HG03095 (cell line): ENCODE results near the gene CSRP1.

Experiments used
- ATAC-seq: cut with Tn5 transposase; IDR thresholded peaks from one replicate; pipeline ENCODE4 v1.9.1; 2021; ENCODE audit warnings: moderate library complexity; ENCODE audit not compliant: unreplicated experiment

The CSRP1 gene

DNA sequence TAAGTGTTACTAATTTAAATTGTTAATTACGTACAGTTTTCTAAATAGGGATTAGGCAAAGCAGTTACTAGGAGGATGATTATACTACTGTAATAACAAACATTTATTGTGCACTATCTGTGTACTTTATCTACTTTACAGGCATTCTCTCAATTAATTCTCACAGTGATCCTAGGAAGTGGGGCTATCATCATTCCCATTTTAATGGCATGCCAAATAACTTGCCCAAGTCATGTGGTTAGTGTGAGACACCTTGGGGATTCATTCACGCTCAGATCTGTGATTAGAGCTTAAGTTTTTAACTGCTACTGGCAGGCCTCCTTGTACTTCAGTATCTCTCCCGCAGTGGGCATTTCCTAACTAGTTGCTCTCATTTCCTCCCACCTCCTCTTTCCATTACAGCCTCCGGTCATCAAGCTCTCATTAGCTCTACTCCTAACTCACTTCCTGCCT lies 49.4 kb downstream of the CSRP1 start:
- ATAC-seq, result no peak

DNA sequence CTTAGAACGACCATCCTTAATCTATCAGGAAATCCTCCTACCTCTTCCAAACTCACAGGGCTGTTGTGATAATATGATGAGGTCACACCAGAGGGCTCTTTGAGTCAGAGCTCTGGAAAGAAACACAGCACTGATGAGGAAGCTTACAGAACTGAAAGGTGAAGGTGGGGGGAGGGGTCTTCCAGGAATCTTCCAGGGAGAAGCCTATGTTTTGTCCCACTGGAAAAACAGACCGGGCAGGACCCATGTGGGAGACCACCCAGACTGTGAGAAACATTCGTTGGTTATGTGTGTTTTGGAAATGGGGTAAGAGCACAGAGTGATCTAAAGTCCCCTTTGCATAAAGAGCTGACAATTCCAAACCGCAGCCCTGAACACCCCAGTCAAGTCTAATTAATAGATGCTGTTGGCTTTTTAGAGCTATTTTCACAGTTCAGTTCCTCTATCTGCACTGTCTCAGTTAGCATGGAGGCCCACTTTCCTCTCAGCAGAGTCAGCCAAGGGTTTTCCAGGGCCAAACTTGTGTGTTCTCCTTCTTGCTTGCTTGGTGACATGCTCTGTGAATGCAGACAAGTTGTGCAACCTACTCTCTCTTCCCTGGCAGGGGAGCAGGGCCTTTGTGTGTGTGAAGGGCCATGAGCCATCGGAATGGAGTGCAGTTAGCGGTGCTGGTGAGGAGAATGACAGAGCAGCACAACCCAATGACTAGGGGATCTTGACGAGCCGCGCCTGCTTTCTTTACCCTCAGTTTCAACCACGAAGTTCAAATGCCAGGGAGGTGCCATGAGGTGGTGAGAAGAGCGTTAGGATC lies 50.2 kb downstream of the CSRP1 start:
- no peak for ATAC-seq

DNA sequence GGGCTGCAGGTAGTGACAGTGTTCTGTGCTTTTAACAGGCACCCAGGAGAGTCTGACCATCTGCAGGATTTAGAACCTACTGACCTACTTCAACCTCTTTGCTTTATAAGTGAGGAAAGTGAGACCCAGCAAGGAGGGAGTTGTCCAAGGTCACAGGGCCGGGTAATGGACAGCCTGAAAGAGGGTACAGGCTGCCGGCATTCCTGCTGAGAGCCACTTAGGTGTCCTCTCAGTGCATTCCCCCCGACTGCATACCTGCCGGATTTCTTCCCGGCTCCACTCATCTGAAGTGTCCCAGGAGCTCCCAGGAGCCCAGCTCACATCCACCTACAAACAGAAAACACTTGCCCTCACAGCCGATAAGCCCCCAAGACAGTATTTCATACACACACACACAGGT lies 51.8 kb downstream of the CSRP1 start:
- ATAC-seq, result no peak

DNA sequence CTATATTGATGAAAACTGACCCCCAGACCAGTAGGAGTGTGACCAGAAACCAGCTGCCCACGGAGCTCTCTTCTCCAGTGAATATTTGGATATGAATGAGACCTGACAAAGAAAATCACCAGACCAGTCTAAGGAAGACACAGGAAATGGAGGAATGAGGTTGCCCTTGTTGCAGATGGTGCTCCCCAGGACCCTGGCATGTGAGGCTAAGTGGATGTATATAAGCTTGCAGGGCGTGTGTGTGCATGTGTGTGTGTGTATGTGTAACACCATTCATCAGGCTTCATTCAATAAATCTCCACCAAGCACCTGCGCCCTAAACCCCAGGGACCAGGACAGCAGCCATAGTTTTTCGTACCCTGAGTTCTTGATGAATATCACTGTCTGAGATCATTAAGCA lies 52.3 kb downstream of the CSRP1 start:
- ATAC-seq, result no peak

DNA sequence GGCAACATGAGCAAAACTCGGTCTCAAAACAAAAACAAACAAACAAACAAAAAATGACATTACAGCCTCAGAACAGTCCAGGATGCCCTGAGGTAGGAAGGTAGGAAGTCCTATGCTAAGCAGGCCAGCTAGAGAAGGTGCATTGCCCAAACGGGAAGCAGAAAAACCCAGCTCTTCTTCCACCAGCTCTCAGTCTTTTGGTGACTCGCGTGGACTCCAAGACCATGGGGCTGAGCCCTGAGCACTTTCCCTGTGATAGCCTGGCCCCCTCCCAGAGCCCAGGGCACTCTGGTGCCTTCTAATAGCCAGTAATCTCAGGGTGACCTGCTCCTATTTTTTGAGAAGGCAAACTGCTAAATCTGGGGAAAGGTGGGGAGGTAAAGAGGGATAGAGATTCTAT lies 54.1 kb downstream of the CSRP1 start:
- ATAC-seq, result no peak

DNA sequence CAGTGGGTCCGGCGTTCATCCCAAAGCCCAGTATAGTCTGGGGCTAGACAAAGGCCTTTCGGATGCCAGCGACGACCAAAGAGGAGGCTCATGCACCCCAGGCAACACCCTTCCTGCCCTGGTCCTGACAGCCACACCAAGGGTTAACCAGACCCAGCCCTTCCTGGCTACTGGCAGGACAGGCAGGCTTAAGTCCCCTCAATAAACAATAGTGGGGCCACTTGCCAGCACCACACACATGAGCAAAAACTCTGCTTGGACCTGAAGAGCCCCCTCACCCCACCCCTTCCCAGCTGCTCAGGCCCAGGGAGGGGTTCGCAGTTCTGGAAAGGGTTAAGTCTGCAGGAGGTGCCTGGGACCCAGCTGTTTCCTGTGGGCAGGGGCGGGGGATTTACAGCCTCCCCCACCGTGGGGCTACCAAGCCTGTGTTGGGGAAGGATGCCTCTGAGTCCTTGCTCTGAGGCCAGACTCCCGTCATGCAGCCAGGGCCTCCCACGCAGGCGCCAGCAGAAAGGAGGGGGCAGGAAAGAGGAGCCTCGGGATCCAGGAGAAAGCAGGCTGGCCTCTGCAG lies 56.1 kb downstream of the CSRP1 start:
- no peak for ATAC-seq

DNA sequence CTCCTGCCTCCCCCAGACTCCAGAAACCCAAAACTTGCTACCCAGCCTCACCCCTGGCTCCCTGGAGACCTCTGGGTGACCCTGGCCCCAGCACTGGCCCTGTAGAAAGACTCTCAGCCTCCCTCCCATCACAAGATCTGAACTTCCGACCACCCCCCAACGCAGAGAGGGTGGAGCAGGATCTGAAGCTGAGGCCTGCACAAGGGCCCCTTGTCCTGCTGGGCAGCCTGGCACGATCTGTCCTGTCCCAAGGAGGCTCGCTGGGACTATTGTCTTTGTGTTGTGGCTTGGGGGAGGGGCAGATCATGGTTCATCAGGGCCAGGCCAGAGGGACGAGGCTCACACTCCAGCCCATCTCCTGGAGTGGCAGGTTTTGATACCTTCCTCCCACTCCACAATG lies 57.9 kb downstream of the CSRP1 start:
- no peak for ATAC-seq

DNA sequence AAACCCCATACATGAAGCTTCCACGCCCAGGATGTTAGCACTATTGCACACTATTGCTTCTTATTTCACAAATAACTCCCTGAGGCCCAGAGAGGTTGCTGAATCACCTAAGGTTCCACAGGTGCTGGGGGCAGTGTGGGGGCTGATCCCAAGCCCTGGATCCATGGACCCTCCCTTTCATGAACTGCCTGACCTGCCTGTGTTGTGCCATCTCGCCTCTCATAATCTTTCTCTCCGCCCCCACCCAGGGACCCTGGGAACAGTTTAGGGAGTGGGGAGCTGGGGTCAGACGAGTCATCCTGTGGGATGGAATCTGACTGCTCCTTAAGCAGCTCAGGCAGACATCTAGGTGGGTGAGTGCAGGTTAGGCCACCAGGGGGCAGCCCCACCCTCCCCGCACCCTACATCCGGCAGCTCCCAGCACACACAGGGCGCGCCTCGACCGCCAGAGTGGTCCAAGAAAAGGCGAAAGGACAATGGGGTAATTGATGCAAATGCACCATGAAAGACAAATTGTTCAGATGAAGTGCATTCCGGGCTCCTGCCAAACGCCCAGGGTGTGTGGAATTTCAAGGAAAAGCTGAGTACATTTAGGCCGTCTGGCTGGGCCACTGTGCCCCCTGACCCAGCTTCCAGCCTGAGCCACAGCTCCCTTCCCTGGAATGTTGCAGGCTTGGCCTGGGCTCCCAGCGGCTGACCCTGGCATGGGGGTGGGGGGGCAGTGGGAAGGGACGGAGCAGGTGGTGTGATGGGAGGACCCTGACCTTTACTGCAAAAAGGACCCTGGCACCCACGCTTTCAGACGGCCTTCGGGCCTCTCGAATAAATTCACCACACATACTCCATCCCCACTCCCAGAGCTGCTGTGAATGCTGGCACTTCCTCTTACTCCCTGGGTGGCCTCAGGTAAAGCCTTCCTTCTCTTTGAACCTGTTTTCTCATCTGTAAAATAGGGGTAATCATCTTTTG lies 58.7 kb downstream of the CSRP1 start:
- peak; percentile 88 for ATAC-seq

DNA sequence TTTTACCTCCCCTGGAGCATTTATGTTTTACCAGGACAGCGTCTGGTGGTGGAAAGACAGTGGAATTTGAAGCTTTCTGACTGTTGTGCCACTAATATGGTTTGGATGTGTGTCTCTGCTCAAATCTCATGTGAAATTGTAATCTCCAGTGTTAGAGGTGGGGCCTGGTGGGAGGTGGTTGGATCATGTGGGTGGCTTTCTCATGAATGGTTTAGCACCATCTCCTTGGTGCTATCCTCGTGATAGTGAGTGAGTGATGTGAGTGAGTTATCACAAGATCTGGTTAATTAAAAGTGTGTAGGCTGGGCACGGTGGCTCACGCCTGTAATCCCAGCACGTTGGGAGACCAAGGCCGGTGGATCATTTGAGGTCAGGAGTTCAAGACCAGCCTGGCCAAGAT lies 61.6 kb downstream of the CSRP1 start:
- ATAC-seq, result no peak

DNA sequence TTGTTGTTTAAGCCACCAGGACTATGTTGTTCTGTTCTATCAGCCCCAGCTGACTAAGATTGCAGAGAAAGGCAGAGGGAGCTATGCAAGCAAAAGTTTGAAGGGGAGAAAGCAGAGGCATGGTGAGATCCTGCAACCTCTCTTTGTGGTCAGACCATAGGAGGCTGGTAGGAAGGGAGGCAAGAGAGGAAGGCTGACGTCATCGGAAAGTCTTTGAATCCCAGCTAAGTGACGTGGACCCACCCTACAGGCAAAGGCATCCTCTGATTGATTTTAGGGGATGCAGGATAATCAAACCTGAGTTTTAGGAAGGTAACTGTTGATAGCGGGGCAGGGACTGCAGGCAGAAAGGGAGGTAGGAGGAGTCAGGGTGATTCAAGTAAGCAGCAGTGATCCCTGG lies 62.1 kb downstream of the CSRP1 start:
- ATAC-seq, result no peak

DNA sequence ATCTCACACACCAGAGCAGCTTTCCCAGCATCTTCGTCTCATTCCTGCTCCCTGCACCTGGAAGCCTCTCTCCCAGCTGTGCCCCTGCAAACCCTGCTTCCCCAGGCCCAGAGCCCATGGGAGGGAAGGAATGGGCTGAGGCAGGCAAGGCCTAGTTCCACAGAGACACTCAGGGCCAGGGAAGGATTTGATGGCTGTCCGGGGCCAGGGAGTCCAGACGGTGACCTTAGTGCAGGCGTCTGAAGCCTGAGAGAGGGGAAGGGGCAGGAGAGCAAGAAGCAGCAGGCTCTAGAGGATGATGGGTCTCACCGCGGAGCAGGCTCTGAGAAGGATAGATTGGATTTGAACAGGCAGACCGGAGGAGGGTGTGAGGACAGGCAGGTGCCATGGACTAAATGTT lies 63.2 kb downstream of the CSRP1 start:
- ATAC-seq, result no peak

DNA sequence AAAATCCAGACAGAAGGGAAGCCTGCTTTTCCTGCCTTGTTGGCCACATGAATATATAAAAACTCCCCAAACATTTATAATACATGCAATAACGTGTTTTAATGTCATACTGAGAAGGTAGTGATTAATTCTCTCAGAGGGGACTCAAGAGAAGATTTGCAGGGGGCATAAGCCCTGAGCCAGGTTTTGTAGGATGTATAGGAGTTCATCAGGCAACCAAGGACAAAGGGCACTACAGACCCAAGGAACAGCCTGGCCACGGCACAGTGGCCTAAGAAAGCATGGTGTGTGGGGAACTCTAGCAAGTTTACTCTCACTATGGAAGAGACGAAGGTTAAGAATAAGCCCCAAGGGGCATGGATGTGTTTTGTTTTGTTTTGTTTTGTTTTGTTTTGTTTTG lies 70.0 kb downstream of the CSRP1 start:
- ATAC-seq, result no peak

DNA sequence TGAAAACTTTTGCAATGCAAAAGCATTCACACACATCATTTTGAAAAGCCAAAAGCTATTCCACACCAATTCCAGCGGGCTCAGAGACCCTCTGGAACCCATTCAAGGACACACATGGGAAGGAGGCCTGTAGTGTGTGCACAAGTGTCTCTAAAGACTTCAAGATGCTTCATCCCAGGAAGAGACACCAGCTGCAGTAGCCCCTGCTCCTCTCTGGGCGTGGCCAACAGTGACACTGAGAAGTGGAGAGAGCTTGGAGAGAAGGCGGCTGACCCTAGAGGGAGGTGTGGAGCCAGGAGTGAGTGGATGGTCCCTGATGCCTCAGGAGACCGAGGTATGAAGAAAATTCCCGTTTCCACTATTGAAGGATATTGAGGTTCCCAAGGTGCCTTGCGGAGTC lies 70.5 kb downstream of the CSRP1 start:
- no peak for ATAC-seq

DNA sequence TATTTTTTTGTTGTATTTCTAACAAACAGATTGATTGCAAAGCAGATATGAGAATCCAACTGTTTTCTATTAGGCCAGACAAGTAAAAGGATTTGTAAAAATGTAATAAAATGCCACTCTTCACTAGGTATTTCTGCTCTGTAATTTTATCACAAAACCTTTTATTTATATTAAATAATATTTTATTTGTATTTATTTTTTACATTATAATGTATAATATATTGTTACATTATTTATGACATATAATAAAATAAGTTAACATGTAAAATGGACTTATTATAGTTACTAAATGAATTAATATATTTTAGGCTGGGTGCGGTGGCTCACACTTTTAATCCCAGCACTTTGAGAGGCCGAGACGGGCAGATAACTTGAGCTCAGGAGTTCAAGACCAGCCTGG lies 72.7 kb downstream of the CSRP1 start:
- no peak for ATAC-seq

DNA sequence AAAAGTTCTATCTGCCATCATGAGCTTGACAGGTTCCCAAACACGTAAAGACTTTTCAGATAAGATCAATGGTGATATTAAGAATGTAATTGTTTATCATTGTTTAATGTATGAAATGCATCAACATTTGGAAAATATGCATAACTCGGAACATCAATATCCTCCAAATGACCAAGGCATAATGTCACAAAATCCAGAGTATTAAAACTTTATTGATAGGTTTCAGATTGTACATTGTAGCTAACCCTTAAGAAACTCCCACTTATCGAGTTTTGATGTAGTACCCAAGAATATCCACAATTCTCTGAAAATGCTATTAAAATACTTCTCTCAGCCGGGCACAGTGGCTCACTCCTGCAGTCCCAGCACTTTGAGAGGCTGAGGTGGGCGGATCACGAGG lies 73.3 kb downstream of the CSRP1 start:
- ATAC-seq, result no peak
